GM06990 (cell line): ENCODE data around the gene GSS.
"Not testable (repeated sequence)": the region's sequence is repeated elsewhere in the genome, so short reads cannot be mapped to it uniquely, and the experiment has no call there.

Experiments used
- DNase-seq: peaks from one replicate; pipeline ENCODE4 v3.0.0-alpha.2; 2011; ENCODE audit not compliant: insufficient read length; ENCODE audit errors: extremely low read depth
- H3K27me3 ChIP-seq: replicated peaks from 2 replicates; pipeline ENCODE4 v1.6.0; 2011; ENCODE audit warnings: low read length; ENCODE audit not compliant: control insufficient read depth, insufficient read depth
- H3K36me3 ChIP-seq: 2 replicates; pipeline ENCODE4 v1.5.1; 2011; ENCODE audit warnings: low read length; ENCODE audit not compliant: control insufficient read depth, insufficient read depth
- H3K4me3 ChIP-seq: replicated peaks from 2 replicates; pipeline ENCODE4 v1.5.1; 2011; ENCODE audit warnings: low read depth, mild to moderate bottlenecking, control low read depth, low read length
- CTCF ChIP-seq: IDR thresholded peaks from 2 replicates; pipeline ENCODE4 v1.5.1; 2011; ENCODE audit warnings: low read length, control low read depth, mild to moderate bottlenecking, inconsistent platforms; ENCODE audit not compliant: insufficient read depth, poor library complexity, severe bottlenecking

Gene GSS

GRCh38 chr20:34915749-34916455 lies 39.7 kb downstream of the GSS start:
- no peak for TF ChIP-seq CTCF
- no peaks in the 10 kb centered on the region for H3K36me3 ChIP-seq
- H3K4me3 ChIP-seq, result no peak overlapping the region

GRCh38 chr20:34915131-34915530 lies 40.5 kb downstream of the GSS start:
- no peak for TF ChIP-seq CTCF
- H3K4me3 ChIP-seq, result no peak overlapping the region
- DNase-seq, result no peak

More at GRCh38 chr20:34915749-34916455, 39.7 kb downstream of the GSS start:
- no peaks in the 10 kb centered on the region for H3K27me3 ChIP-seq
- no peak for DNase-seq

GRCh38 chr20:34907616-34908469 lies 47.8 kb downstream of the GSS start:
- no peak overlapping the region for H3K4me3 ChIP-seq
- no peak for TF ChIP-seq CTCF
- H3K36me3 ChIP-seq, result no peaks in the 10 kb centered on the region
- no peaks in the 10 kb centered on the region for H3K27me3 ChIP-seq
- no peak for DNase-seq

More at GRCh38 chr20:34915131-34915530, 40.5 kb downstream of the GSS start:
- H3K27me3 ChIP-seq, result no peaks in the 10 kb centered on the region
- no peaks in the 10 kb centered on the region for H3K36me3 ChIP-seq

GRCh38 chr20:34904202-34904621 lies 51.4 kb downstream of the GSS start:
- no peak for TF ChIP-seq CTCF
- Histone ChIP-seq H3K4me3 (no peak overlapping the region), H3K36me3 (no peaks in the 10 kb centered on the region), H3K27me3 (no peaks in the 10 kb centered on the region)
- no peak for DNase-seq

GRCh38 chr20:34898731-34899130 lies 56.9 kb downstream of the GSS start:
- not testable (repeated sequence) for H3K27me3 ChIP-seq, H3K4me3 ChIP-seq, DNase-seq, H3K36me3 ChIP-seq

- not testable (repeated sequence) for H3K36me3 ChIP-seq, DNase-seq, H3K4me3 ChIP-seq, H3K27me3 ChIP-seq
Measured at GRCh38 chr20:34898129-34898528, 57.5 kb downstream of the GSS start.
